A549 (cell line): Measurements from ENCODE around the gene EHBP1. TPM values are rescaled to one million over a fixed set of nuclear protein-coding genes. Genes with fewer than 3 reads are reported as not detected.

Experiments used
- ATAC-seq, 2 experiments: fragments of 200-7000 bp in 1 of 2; fragments of >200 bp in 1 of 2; cut with Nextera tagmentation in 1 of 2; cut with Tn5 transposase in 1 of 2; 3 replicates each; pipeline versions ENCODE4 v1.8.0 to v1.9.1; 2018 to 2020; ENCODE audit warnings: mild to moderate bottlenecking in 1 of 2, moderate library complexity in 1 of 2
- CTCF ChIA-PET: fragments of 300-600 bp; sonication (Branson Sonifier 250); formaldehyde crosslinking; extraction: SDS; loops from one replicate; lab custom pipeline; 2021; ENCODE audit warnings: antibody characterized with exemption, inconsistent platforms; lab: Yijun Ruan, JAX
- POLR2A ChIA-PET: fragments of 350-600 bp; formaldehyde crosslinking; extraction: SDS; loops from one replicate; lab custom pipeline; 2021; ENCODE audit warnings: antibody characterized with exemption, inconsistent platforms; lab: Yijun Ruan, JAX
- DNase-seq, 2 experiments: peaks; one replicate each; pipeline versions ENCODE4 v3.0.0 to v3.0.0-alpha.2; 2011 to 2016; ENCODE audit warnings: low read depth in 1 of 2, low spot score in 1 of 2
- FAIRE-seq: peaks from 2 replicates; lab custom pipeline; 2011; peaks lifted over from hg19 to GRCh38; lab: Jason Lieb, UNC
- H3K27ac ChIP-seq, 2 experiments: fragments of >200 bp; sonication (Bioruptor Twin); formaldehyde crosslinking; 3 replicates each; pipeline ENCODE4 v1.5.1; 2016 to 2017
- H3K4me1 ChIP-seq: fragments of >200 bp; sonication (Bioruptor Twin); formaldehyde crosslinking; 3 replicates; pipeline ENCODE4 v1.6.1; 2016
- H3K4me2 ChIP-seq: fragments of >200 bp; sonication (Bioruptor Twin); formaldehyde crosslinking; 3 replicates; pipeline ENCODE4 v1.6.1; 2016
- H3K4me3 ChIP-seq: fragments of >200 bp; sonication (Bioruptor Twin); formaldehyde crosslinking; 3 replicates; pipeline ENCODE4 v1.5.1; 2016
- H3K9me3 ChIP-seq: fragments of >200 bp; sonication (Bioruptor Twin); formaldehyde crosslinking; 3 replicates; pipeline ENCODE4 v1.6.1; 2016
- ATOH8 ChIP-seq: fragments of 250-450 bp; sonication (Bioruptor Pico); IDR thresholded peaks from 2 replicates; pipeline ENCODE4 v1.5.0; 2020; ENCODE audit warnings: low read depth, mild to moderate bottlenecking, moderate library complexity
- BCL3 ChIP-seq: fragments of >200 bp; sonication (Bioruptor Twin); formaldehyde crosslinking; IDR thresholded peaks from 3 replicates; pipeline ENCODE4 v1.6.1; 2016
- CBX2 ChIP-seq: fragments of 200-600 bp; sonication (generic); IDR thresholded peaks from 2 replicates; pipeline ENCODE4 v1.6.1; 2016; ENCODE audit warnings: low read depth, mild to moderate bottlenecking, borderline replicate concordance
- CBX8 ChIP-seq: fragments of 200-600 bp; sonication (generic); IDR thresholded peaks from 2 replicates; pipeline ENCODE4 v1.6.1; 2016
- CEBPB ChIP-seq, 2 experiments: fragments of >200 bp in 1 of 2; sonication (Bioruptor Twin) in 1 of 2; formaldehyde crosslinking in 1 of 2; IDR thresholded peaks; 2 replicates each; pipeline ENCODE4 v1.6.1; 2012 to 2016
- ELK1 ChIP-seq: fragments of 150-350 bp; IDR thresholded peaks from 2 replicates; pipeline ENCODE4 v1.6.1; 2014; ENCODE audit warnings: low read depth, mild to moderate bottlenecking, low read length
- EP300 ChIP-seq, 2 experiments: fragments of >200 bp; sonication (Bioruptor Twin); formaldehyde crosslinking; IDR thresholded peaks; 2 replicates in 1 of 2; 3 replicates in 1 of 2; pipeline ENCODE4 v1.6.1; 2016 to 2017
- FOSB ChIP-seq: fragments of 250-450 bp; sonication (Bioruptor Pico); IDR thresholded peaks from 2 replicates; pipeline ENCODE4 v1.5.0; 2020; ENCODE audit warnings: mild to moderate bottlenecking, moderate library complexity
- GATA3 ChIP-seq: IDR thresholded peaks from 2 replicates; pipeline ENCODE4 v1.6.1; 2012; ENCODE audit warnings: borderline replicate concordance
- HES2 ChIP-seq: fragments of >200 bp; sonication (Bioruptor Twin); formaldehyde crosslinking; IDR thresholded peaks from 2 replicates; pipeline ENCODE4 v1.6.1; 2016
- HEYL ChIP-seq: fragments of 250-450 bp; sonication (Bioruptor Pico); IDR thresholded peaks from 2 replicates; pipeline ENCODE4 v1.8.0; 2021; ENCODE audit warnings: mild to moderate bottlenecking, moderate library complexity
- HMGXB4 ChIP-seq: fragments of 250-450 bp; sonication (Bioruptor Pico); IDR thresholded peaks from 2 replicates; pipeline ENCODE4 v1.5.0; 2021; ENCODE audit warnings: mild to moderate bottlenecking, moderate library complexity, borderline replicate concordance
- HOXA7 ChIP-seq: fragments of 250-450 bp; sonication (Bioruptor Pico); IDR thresholded peaks from 2 replicates; pipeline ENCODE4 v1.5.0; 2020; ENCODE audit warnings: mild to moderate bottlenecking, moderate library complexity
- HOXB5 ChIP-seq: fragments of 250-450 bp; sonication (Bioruptor Pico); IDR thresholded peaks from 2 replicates; pipeline ENCODE4 v1.5.0; 2020; ENCODE audit warnings: mild to moderate bottlenecking, moderate library complexity
- KDM1A ChIP-seq: fragments of 200-600 bp; sonication (generic); IDR thresholded peaks from 2 replicates; pipeline ENCODE4 v1.6.1; 2016; ENCODE audit warnings: low read depth, mild to moderate bottlenecking
- MAX ChIP-seq: IDR thresholded peaks from 2 replicates; pipeline ENCODE4 v1.6.1; 2012
- MYC ChIP-seq: IDR thresholded peaks from 2 replicates; pipeline ENCODE4 v1.6.1; 2012; ENCODE audit warnings: mild to moderate bottlenecking, inconsistent platforms, low read length, improper control_type of control experiment, borderline replicate concordance
- NFE2L2 ChIP-seq: fragments of 150-350 bp; conservative IDR thresholded peaks from 2 replicates; pipeline ENCODE4 v1.6.1; 2014; ENCODE audit warnings: low read length
- NPAS2 ChIP-seq: fragments of 250-450 bp; sonication (Bioruptor Pico); IDR thresholded peaks from 2 replicates; pipeline ENCODE4 v1.8.0; 2022; ENCODE audit warnings: mild to moderate bottlenecking, moderate library complexity, borderline replicate concordance
- POLR2A ChIP-seq: IDR thresholded peaks from 2 replicates; pipeline ENCODE4 v1.6.1; 2012; ENCODE audit warnings: mild to moderate bottlenecking, low read length
- RCOR1 ChIP-seq: fragments of 150-350 bp; IDR thresholded peaks from 2 replicates; pipeline ENCODE4 v1.6.1; 2014; ENCODE audit warnings: antibody characterized with exemption, low read length, low read depth
- REST ChIP-seq: fragments of 200-600 bp; sonication (generic); IDR thresholded peaks from 2 replicates; pipeline ENCODE4 v1.6.1; 2016; ENCODE audit warnings: antibody characterized with exemption, mild to moderate bottlenecking, moderate library complexity
- RNF2 ChIP-seq: fragments of 200-600 bp; sonication (generic); IDR thresholded peaks from 2 replicates; pipeline ENCODE4 v1.6.1; 2016; ENCODE audit warnings: low read depth, mild to moderate bottlenecking, antibody characterized with exemption, moderate library complexity, borderline replicate concordance
- SREBF2 ChIP-seq: fragments of 450-650 bp; IDR thresholded peaks from 2 replicates; pipeline ENCODE4 v1.6.1; 2014; ENCODE audit warnings: mild to moderate bottlenecking, moderate library complexity
- TP53 ChIP-seq: fragments of 250-450 bp; sonication (Bioruptor Pico); IDR thresholded peaks from 2 replicates; pipeline ENCODE4 v1.5.0; 2021; ENCODE audit warnings: mild to moderate bottlenecking, moderate library complexity
- ZNF302 ChIP-seq: fragments of 250-450 bp; sonication (Bioruptor Pico); IDR thresholded peaks from 2 replicates; pipeline ENCODE4 v1.9.0; 2021; ENCODE audit warnings: inconsistent platforms, mild to moderate bottlenecking, moderate library complexity
- WGBS: methylation state at CpG from one replicate; pipeline ENCODE4 v1.1.6; 2017; ENCODE audit errors: missing lambda C conversion rate; 5-methylcytosine and 5-hydroxymethylcytosine counted together
- polyA plus RNA-seq, 4 experiments: library from polyadenylated mRNA; depleted of rRNA in 3 of 4; stranded (reverse); fragments of >200 nt; fragmentation: RNase III in 1 of 4; extraction: RNeasy Plus Mini Kit Qiagen cat#74134 plus additional on column Dnase treatment in 1 of 4; gene quantifications; 2 replicates in 3 of 4; 3 replicates in 1 of 4; pipeline ENCODE4 v1.2.3, GENCODE V29; 2011 to 2017

EHBP1 gene
- polyA plus RNA-seq, 2 of the 4 experiments (the other 2 are of a cell fraction): 65.7 to 204 TPM

- no peak for TF ChIP-seq HMGXB4 (CRISPR knock-in tag)
- TF ChIP-seq POLR2A: no peak
- no peak for TF ChIP-seq NPAS2 (CRISPR knock-in tag)
Observed at GRCh38 chr2:62947403-62947802, 241.9 kb downstream of the EHBP1 start (continued).

GRCh38 chr2:62956651-62957050, 251.1 kb downstream of the EHBP1 start:
- WGBS: 91% methylated on average over 2 of the region's 2 CpGs
- FAIRE-seq (no peak), DNase-seq (no peak), ATAC-seq (no peak)
- Histone ChIP-seq H3K27ac (no peak overlapping the region), H3K9me3 (no peaks in the 10 kb centered on the region), H3K4me3 (no peak overlapping the region), H3K4me2 (no peak overlapping the region), H3K4me1 (no peaks in the 10 kb centered on the region)
- TF ChIP-seq CBX2 (no peak), NFE2L2 (no peak), ELK1 (no peak), TP53 (no peak), CEBPB (IDR thresholded peaks at IDR 0.05) (no peak), MAX (no peak), HEYL (CRISPR knock-in tag) (no peak), RCOR1 (no peak), NPAS2 (CRISPR knock-in tag) (no peak), HES2 (no peak), HOXA7 (CRISPR knock-in tag) (no peak), BCL3 (no peak), ATOH8 (CRISPR knock-in tag) (no peak), KDM1A (no peak), SREBF2 (no peak), EP300 (IDR thresholded peaks at IDR 0.05) (no peak), FOSB (CRISPR knock-in tag) (no peak)
- ChIA-PET CTCF (no interaction called here), POLR2A (interaction anchor here (0.6 kb wide), 1 partner anchor 66 kb away, joined by 4 read pairs; no protein-coding TSS in a partner anchor)

GRCh38 chr2:62958206-62958605, 252.7 kb downstream of the EHBP1 start:
- Histone ChIP-seq H3K4me2 (no peak overlapping the region), H3K9me3 (no peaks in the 10 kb centered on the region)
- CTCF ChIA-PET: no interaction called here
- POLR2A ChIA-PET: no interaction called here
- ATAC-seq: no peak
- TF ChIP-seq MYC (no peak), GATA3 (no peak), ZNF302 (CRISPR knock-in tag) (no peak), HOXB5 (CRISPR knock-in tag) (no peak), FOSB (CRISPR knock-in tag) (no peak), RNF2 (no peak), MAX (no peak), CBX8 (no peak), KDM1A (no peak), REST (no peak)
- TF ChIP-seq, all 56 proteins: peak for 0
- WGBS: 92% methylated on average over 3 of the region's 3 CpGs
- H3K4me1 ChIP-seq: no peaks in the 10 kb centered on the region
- FAIRE-seq: no peak
- no peak for DNase-seq
- no peak overlapping the region for H3K27ac ChIP-seq
- H3K4me3 ChIP-seq: no peak overlapping the region
